Kidney (tissue), 14 donors: ENCODE measurements around the gene RNASE8. TPM values are rescaled to one million over a fixed set of nuclear protein-coding genes. Genes with fewer than 3 reads are reported as not detected.

Source experiments
- DNase-seq, 5 donors: peaks; one replicate each; pipeline ENCODE4 v3.0.0-alpha.2; 2013 to 2020
- FAIRE-seq: peaks from 2 replicates; lab custom pipeline; 2012; peaks lifted over from hg19 to GRCh38; lab: Jason Lieb, UNC
- H3K27ac ChIP-seq, 2 donors: one replicate each; pipeline ENCODE4 v1.7.0; 2013; ENCODE audit warnings: low read depth in 2 of 2, low read length in 2 of 2, inconsistent platforms in 1 of 2
- H3K27me3 ChIP-seq: one replicate; pipeline ENCODE4 v1.7.1; 2013; ENCODE audit warnings: low read length, inconsistent platforms; ENCODE audit not compliant: control insufficient read depth, insufficient read depth
- H3K36me3 ChIP-seq, 3 donors: one replicate each; pipeline versions ENCODE4 v1.7.0 to v1.7.1; 2013; ENCODE audit warnings: low read length in 3 of 3, control low read depth in 1 of 3, inconsistent platforms in 1 of 3; ENCODE audit not compliant: insufficient read depth in 3 of 3, control insufficient read depth in 2 of 3
- H3K4me1 ChIP-seq, 3 donors: one replicate each; pipeline versions ENCODE4 v1.7.0 to v1.7.1; 2013; ENCODE audit warnings: low read length in 3 of 3, inconsistent platforms in 1 of 3, low read depth in 1 of 3; ENCODE audit not compliant: control insufficient read depth in 2 of 3, insufficient read depth in 2 of 3
- H3K4me3 ChIP-seq, 3 donors: one replicate each; pipeline versions ENCODE4 v1.7.0 to v1.8.1; 2013; ENCODE audit warnings: low read length in 3 of 3, control low read depth in 1 of 3, inconsistent platforms in 1 of 3
- H3K9ac ChIP-seq, 3 donors: one replicate each; pipeline versions ENCODE4 v1.7.0 to v1.7.1; 2013; ENCODE audit warnings: low read length in 3 of 3, control low read depth in 1 of 3, inconsistent platforms in 1 of 3
- H3K9me3 ChIP-seq, 3 donors: one replicate each; pipeline versions ENCODE4 v1.7.0 to v1.7.1; 2013; ENCODE audit warnings: low read length in 3 of 3, control low read depth in 1 of 3, inconsistent platforms in 1 of 3; ENCODE audit not compliant: control insufficient read depth in 2 of 3, insufficient read depth in 1 of 3
- CTCF ChIP-seq: IDR thresholded peaks from 3 replicates; pipeline ENCODE4 v1.5.1; 2012; ENCODE audit warnings: mild to moderate bottlenecking, moderate library complexity, borderline replicate concordance; ENCODE audit not compliant: insufficient read depth; ENCODE audit errors: extremely low read depth
- intact Hi-C: fragments of 100-400 bp; cut with DNase I; formaldehyde crosslinking; loops from one replicate; pipeline ENCODE4 v1.11.1; 2022
- polyA plus RNA-seq: library from polyadenylated mRNA; stranded (reverse); fragments of 350-450 nt; fragmentation: Illumina TruSeq; extraction: RNeasy Lipid Tissue Mini Kit (QIAGEN cat#74804); gene quantifications from one replicate; pipeline ENCODE4 v1.2.3, GENCODE V29; 2014; ENCODE audit warnings: low read depth, low replicate concordance; ENCODE audit not compliant: insufficient read depth
- total RNA-seq: library from RNA; stranded (reverse); fragmentation: NEBNext Ultra II Directional; extraction: Animal tissue kit (Norgen Biotek cat#: 25700); gene quantifications from one replicate; pipeline ENCODE4 v1.2.1, GENCODE V29; 2021
- donor health status: control.
- donor health status: control.
- donor health status: control.
- donor health status: control.
- donor health status: control.
- donor health status: DM: yes; HTN: yes; CAD: no.
- donor health status: Normal renal cell carcinoma (clear cell type).

RNASE8 gene
- total and polyA plus RNA-seq, 2 donors from 2014 or later, result not detected

GRCh38 chr14:21083565-21084325, 26.1 kb downstream of the RNASE8 start:
- intact Hi-C loops, result loop anchor here (10.0 kb wide), 1 partner anchor 69 kb away; no protein-coding TSS in a partner anchor
- no peak for TF ChIP-seq CTCF
- no peak overlapping the region for H3K4me3 ChIP-seq
- FAIRE-seq, result no peak
- no peak overlapping the region for H3K9ac ChIP-seq
- no peak overlapping the region for H3K27ac ChIP-seq
- H3K36me3 ChIP-seq, result peaks cover 5 to 54% (median 21%) of the 10 kb centered on the region in 3 donors
- DNase-seq, result no peak
- H3K9me3 ChIP-seq, result no peaks in the 10 kb centered on the region
- H3K4me1 ChIP-seq, result no peaks in the 10 kb centered on the region
- H3K27me3 ChIP-seq, result no peaks in the 10 kb centered on the region

GRCh38 chr14:21084396-21084795, 26.8 kb downstream of the RNASE8 start:
- Histone ChIP-seq H3K36me3 (peaks cover 5 to 47% (median 15%) of the 10 kb centered on the region in 3 donors), H3K27me3 (no peaks in the 10 kb centered on the region), H3K4me1 (no peaks in the 10 kb centered on the region), H3K9me3 (no peaks in the 10 kb centered on the region), H3K27ac (no peak overlapping the region), H3K4me3 (no peak overlapping the region), H3K9ac (no peak overlapping the region)
- TF ChIP-seq CTCF, result no peak
- no peak for DNase-seq
- FAIRE-seq, result no peak
- intact Hi-C loops, result loop anchor here (10.0 kb wide), 1 partner anchor 70 kb away; no protein-coding TSS in a partner anchor

- Histone ChIP-seq H3K4me3 (no peak overlapping the region), H3K36me3 (peaks cover 5 to 39% (median 10%) of the 10 kb centered on the region in 3 donors), H3K4me1 (no peaks in the 10 kb centered on the region), H3K27me3 (no peaks in the 10 kb centered on the region), H3K9ac (no peak overlapping the region), H3K9me3 (no peaks in the 10 kb centered on the region), H3K27ac (no peak overlapping the region)
- no peak for FAIRE-seq
- intact Hi-C loops, result loop anchor here (10.0 kb wide), 1 partner anchor 70 kb away; no protein-coding TSS in a partner anchor
- TF ChIP-seq CTCF, result no peak
- no peak for DNase-seq
These were observed 27.6 kb downstream of the RNASE8 start for GRCh38 chr14:21084998-21085853.
